DMS153 treated with DMSO at 0.1 percent for 48 hours (cell line): ENCODE results near the gene NMRAL1.

Experiments
- DNase-seq: peaks from one replicate; lab custom pipeline; 2025; ENCODE audit not compliant: unreplicated experiment; lab: John Stamatoyannopoulos, UW

Gene NMRAL1

DNA sequence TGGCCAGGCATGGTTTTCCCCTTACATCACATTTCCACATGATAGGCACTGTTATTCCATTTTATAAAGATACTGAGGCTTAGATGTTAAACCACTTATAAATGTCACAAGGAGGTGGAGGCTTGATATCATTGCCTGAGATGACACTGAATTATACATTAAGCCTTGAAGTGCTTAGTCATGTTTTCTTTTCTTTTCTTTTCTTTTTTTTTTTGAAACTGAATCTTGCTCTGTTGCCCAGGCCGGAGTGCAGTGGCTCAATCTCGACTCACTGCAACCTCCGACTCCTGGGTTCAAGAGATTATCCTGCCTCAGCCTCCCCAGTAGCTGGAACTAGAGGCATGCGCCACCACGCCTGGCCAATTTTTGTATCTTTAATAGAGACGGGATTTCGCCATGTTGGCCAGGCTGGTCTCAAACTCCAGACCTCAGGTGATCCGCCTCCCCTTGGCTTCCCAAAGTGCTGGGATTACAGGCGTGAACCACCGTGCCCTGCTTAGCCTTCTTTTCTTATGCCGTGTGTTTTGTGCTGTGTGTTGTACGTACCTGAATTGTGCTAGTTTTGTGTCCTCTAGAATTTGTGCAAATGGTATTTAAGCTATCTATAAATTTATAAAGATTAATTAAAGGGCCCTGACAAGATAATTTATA is 47.6 kb downstream of the NMRAL1 start:
- no peak for DNase-seq

- DNase-seq: no peak
These were observed 48.3 kb downstream of the NMRAL1 start for GRCh38 chr16:4426021-4426684.

DNA sequence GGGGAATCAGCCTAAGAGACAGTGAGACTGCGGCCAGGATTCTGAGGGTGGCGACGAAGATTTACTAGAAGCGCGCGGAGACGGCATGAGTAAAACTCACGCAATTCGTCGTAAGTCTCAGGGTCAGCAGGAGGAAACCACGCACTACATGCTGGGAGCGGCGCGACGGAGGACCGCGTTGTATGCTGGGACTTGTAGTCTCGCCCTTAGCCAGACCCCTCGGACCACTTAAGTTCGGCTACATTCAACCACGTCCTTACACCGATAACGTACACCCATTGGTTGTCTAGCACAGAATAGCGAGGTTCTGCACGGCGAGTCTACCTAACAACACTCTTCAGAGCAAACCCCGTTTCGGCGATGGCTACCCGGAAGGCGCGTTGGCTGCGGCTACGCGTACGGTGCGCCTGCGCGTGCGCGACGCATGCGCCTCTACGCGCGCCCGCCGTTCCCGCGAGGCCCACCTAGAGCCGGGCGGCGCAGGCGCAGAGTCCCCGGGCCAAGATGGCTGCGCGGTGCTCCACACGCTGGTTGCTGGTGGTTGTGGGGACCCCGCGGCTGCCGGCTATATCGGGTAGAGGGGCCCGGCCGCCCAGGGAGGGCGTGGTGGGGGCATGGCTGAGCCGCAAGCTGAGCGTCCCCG is 48.9 kb downstream of the NMRAL1 start, which contains the start of gene DNAJA3:
TSS of gene DNAJA3 (plus strand) at position 491 of the 643 bp plus-strand sequence. CDS start at position 505, 14 bp downstream.
- DNase-seq: peak; percentile 96

GRCh38 chr16:4420505-4421105 is 53.8 kb downstream of the NMRAL1 start:
- DNase-seq: no peak

GRCh38 chr16:4419402-4419959 is 54.9 kb downstream of the NMRAL1 start:
- no peak for DNase-seq

GRCh38 chr16:4416200-4417032 is 58.0 kb downstream of the NMRAL1 start, which contains the start of gene CORO7:
TSS of gene CORO7 (minus strand) at chr16:4416596. CDS start at chr16:4416518, 78 bp downstream.
- DNase-seq: peak; percentile 77

- peak; percentile 55 for DNase-seq
These were observed 58.8 kb downstream of the NMRAL1 start for GRCh38 chr16:4415538-4416199.

GRCh38 chr16:4414187-4414917 is 60.1 kb downstream of the NMRAL1 start:
- DNase-seq: peak; percentile 36

- no peak for DNase-seq
These were observed 61.6 kb downstream of the NMRAL1 start for GRCh38 chr16:4412854-4413253.

- DNase-seq: no peak
These were observed 62.3 kb downstream of the NMRAL1 start for GRCh38 chr16:4412159-4412558.
